HG03064 (cell line): ENCODE results near the gene MOGAT1.
"Not testable (repeated sequence)": the region's sequence is repeated elsewhere in the genome, so short reads cannot be mapped to it uniquely, and the experiment has no call there.

ENCODE experiments used
- ATAC-seq: cut with Tn5 transposase; IDR thresholded peaks from one replicate; pipeline ENCODE4 v1.9.1; 2021; ENCODE audit warnings: low read depth; ENCODE audit not compliant: unreplicated experiment

The MOGAT1 gene

DNA sequence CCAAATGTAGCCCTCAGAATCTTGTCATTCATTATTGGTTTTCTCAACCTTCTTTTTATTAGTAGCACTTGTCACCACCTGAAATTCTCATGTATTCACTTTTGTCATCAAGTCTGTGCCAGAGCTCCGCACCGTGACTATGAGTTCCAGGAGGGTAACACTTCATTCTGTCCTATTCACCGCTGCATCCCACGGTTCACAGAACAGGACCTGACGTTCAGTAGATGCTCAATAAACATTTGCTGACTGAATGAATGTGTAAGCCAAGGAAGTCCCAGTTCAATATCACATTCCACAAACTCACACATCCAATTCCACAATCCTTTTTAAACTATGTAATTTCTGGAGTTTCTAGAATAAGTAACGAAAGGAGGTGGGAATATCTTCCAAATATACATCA, 65.5 kb downstream of the MOGAT1 start:
- no peak for ATAC-seq

DNA sequence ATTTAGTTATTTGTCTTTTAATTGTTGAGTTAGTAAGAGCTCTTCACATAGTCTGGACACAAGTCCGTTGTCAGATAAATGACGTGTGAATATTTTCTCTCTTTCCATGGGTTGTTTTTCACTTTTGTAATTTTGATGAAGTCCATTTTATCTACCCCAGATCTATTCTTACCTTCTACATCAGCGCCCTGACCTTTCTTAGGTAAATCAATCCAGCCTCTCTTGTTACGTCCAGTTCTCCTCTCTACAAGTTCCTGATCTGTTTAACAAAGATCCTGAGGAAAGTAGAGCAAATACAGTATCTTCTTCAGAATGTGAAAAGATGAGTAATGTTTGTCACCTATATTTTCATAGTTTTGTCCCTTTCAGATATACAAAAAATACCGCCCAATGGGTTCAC, 66.9 kb downstream of the MOGAT1 start:
- ATAC-seq, result no peak

DNA sequence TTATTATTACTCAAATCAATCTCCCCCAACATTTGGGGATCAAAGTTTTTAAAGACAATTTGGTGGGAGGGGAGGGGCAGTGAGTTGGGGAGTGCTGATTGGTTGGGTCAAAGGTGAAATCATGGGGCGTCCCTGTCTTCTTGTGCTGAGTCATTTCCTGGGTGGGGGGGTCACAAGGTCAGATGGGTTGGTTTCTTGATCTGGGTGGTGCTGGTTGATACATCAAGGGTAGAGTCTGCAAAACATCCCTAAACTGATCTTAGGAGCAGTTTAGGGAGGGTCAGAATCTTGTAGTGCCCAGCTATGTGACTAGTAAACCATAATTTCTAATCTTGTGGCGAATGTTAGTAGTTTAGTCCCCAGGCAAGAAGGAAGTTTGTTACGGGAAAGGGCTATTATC, 67.4 kb downstream of the MOGAT1 start:
- no peak for ATAC-seq

DNA sequence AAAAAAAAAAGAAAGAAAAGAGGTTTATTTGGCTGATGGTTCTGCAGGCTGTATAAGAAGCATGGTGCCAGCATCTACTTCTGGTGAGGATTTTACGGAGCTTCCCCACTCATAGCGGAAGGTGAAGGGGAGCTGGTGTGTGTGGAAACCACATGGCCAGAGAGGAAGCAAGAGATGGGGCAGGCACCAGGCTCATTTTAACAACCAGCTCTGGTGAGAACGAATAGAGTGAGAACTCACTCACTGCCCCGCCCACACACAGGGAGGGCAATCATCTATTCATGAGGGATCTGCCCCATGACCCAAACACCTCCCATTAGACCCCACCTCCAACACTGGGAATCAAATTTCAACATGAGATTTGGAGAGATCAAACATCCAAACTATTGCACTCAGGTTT, 68.5 kb downstream of the MOGAT1 start:
- ATAC-seq, result no peak

DNA sequence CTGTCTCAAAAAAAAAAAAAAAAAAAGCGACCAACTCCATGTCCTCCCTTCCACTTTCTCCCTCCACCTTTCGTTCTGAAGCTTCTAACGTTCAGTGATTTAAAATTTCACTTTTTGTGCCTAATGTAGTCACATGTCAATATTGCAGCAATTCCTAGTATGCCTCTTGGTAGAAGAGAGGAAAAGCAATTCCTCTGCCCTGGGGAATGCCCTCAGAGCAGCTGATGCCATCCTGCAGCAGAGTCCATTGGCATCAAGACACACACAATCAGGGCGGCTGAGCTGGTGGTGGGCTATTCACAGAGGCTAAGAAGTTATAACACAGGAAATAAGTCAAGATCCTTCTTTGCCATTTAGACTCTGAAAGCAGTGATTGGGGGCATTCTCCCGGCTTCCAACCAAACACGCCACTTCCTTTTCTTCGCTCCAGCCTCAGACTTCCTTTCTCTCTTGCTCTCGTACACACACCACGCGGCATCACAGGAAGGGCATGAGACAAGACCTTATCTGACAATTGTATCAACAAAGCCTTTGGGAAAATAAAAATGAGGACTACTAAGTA, 71.9 kb downstream of the MOGAT1 start:
- ATAC-seq, result no peak

DNA sequence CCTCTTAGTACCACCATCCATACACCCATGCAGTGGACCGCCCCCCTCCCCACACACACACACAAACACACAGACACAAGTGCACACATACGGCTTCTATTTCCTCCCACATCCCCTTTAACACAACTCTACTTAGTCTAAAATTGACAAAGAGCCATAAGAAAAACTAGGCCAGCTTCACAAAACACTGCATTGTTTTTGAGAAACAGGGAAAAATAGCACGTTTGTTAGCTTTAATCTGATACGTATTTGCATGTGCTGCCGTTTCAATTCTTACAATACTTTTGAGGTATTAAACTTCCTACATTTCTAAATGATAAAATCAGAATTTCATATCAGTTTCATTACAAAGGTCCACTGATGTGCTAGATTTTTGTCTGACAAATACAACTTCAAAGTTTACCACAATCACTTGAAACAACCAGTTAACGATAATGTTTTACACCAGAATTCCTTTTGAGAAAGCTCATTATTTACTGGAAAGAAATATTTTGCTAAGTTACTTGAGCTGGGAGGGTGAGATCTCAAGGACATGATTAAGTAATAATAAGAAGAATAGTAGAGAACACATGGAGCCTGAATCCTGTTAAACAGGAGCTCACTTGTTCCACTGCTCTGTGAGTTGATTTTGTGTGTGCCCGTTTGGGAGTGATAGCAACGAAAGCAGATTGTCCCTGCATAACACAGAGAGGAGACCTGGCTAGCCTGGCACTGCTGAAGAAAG, 74.5 kb downstream of the MOGAT1 start:
- ATAC-seq, result no peak

DNA sequence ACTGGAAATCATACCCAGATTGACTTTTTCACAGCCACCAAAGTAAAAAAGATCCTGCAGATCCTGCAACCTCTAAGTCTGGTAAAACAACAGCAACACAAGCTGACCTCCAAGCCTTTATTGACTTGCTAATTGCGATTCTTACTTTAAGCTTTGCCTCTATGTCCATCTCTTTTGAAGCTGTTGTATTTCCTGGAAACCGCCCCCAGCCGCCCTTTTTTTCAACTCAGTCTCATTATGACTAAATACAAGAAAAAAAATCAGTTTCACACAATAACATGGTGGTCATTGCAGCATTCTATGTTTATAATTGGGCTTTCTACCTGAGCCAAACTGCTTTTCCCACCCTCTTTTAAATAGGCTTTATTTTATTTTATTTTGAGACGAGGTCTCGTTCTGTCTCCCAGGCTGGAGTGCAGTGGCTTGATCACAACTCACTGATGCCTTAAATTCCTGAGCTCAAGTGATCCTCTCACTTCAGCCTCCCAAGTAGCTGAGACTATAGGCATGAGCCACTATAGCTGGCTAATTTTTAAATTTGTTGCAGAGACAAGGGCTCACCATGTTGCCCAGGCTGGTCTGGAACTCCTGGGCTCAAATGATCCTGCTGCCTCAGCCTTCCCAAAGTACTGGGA, 76.2 kb downstream of the MOGAT1 start:
- no peak for ATAC-seq

DNA sequence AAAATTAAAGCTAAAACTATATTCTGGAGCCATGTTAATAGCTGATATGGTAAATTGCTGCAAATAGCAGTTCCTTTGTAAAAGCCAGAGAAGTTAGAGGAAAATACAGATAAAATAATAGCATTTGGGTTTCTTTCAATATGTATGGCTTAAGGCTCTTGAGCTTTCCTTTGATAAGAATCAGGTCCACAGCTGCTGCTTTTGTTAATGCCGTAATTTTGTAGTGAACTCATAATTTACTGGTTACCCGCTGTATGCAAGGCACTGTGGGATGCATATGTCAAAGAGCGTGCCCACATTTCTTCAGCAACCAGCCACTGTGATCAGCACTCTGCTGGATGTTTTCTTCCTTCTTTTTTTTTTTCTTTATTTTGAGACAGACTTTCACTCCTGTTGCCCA, 79.1 kb downstream of the MOGAT1 start:
- ATAC-seq, result no peak

DNA sequence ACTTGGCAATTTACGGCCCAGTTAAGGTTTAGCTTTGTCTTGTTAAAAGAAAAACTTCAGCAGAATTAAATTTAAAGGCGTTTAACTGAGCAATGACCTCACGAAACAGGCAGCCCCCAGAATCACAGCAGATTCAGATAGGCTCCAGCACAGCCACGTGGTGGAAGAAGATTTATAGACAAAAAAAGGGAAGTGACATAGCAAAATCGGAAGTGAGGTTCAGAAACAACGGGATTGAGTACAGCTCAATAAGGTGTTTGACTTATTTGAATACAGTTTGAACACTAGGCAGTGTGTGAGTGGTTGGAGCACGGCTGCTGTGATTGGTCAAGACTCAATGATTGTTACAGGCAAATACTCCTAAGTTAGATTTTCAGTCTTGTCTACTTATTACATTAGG, 79.8 kb downstream of the MOGAT1 start:
- no peak for ATAC-seq

DNA sequence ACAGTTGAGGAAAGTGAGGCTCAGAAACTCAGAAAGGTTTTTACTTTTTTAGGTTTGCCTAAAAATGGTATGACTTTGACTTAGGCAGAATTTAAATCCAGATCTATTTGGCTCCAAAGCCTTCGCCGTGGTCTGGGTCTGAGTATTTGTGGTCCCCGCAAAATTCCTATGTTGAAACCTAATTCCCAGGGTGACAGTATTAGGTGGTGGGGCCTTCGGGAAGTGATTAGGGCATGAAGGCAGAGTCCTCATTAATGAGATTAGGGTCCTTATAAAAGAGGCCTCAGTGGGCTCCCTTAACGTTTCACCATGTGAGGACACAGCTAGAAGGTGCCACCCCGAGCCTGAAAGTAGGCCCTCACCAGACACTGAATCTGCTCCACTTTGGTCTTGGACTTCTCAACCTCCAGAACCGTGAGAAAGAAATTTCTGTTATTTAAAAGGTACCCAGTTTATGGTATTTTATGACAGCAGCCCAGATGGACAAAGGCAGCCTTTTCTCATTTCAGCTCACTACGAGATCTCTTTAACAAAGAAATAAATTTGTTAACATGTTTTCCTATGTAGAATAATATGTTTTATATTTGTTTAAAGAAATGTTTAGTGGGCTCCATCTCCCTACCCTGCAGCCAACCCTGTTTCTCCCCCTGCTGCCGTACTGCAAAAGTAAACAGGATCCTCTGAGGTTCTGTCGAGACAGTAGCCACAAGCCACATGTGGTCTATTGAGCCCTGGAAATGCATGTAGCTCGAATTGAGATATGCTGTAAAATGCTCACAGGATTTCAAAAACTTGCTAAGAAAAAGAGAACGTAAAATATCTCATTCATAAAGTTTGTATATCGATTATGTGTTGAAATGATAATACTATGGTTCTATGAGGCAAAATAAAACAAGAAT, 80.6 kb downstream of the MOGAT1 start:
- ATAC-seq, result no peak

DNA sequence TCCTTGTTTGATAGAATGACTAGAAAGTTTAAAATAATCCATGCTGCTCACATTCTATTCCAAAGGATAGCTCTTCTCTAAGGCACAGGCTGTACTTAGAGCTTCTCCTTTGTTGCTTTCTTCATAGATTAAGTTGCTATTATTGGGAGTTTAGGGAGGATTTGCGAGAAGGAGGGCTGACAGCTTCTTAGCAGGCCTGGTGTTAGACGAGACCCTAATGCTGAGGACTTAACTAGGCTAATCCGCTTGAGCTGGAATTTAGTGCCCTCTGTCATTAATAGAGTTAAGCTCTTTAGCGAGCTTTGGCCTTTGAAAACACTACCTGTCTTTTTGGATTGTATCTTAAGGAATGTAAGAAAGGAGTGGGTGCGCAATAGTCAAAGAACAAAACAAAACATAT, 81.3 kb downstream of the MOGAT1 start:
- ATAC-seq, result no peak

DNA sequence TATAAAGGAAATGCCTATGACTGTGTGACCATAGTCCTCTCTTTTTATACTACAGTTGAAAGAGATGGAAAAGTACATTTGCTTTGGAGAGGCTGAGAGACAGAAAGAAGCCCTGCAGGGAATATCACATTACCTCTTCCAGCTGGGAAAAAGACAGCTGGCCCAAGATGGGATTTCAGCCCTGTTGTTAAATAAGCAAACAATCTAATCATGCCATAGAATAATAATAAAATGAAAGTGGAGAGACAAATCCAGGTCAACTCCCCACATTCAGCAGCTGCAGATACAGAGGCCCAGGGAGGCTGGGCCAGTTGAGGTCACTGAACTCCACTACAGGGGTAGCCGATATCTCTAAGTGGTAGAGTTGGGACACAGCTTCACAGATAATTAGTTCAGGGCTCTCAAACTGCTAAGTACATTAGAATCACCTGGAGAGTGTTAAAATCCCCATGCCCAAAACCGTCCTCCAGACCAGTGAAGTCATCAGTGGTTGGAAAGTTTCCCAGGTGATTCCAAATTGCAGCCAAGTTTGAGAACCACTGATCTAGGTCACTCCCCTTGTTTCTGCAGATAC, 81.9 kb downstream of the MOGAT1 start:
- ATAC-seq, result no peak

DNA sequence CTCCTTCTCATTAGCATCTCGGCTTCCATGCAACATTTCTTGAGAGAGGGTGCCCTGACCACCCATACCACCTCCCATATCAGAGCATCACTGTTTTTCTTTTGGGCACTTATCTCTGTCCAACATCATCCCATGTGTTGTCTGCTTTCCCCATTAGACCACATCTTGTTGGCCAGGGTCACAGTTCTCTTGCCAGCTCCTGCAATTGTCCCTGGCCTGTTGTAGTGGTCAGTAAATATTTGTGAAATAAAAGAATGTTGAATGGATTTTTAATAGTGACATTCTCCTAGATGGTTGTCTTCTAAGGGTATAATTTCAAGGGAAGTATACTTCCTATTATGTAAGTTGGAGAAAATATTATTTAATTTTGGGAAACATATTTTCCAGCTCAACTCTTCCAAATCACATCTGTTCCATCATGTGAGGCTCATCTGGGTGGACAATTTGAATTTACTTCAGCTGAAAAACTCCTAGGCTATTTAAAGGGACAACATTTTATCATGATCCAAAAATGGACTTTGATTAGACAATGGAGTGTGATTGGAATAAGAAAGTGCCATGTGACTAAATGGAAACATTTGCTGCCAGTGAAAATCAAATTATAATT, 83.0 kb downstream of the MOGAT1 start:
- no peak for ATAC-seq

DNA sequence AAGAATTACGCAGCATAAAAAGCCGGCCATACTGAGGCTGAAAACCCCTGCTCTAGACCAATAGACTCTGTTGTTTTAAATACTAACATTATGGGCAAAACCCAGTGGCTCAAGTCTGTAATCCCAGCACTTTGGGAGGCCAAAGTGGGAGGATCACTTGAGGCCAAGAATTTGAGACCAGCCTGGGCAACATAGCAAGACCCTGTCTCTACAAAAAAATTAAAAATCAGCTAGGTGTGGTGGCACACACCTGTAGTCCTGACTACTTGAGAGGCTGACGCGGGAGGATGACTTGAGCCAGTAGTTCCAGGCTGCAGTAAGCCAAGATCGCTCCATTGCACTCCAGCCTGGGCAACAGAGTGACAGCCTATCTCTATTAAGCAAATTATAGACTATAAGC, 84.1 kb downstream of the MOGAT1 start:
- ATAC-seq, result not testable (repeated sequence)

DNA sequence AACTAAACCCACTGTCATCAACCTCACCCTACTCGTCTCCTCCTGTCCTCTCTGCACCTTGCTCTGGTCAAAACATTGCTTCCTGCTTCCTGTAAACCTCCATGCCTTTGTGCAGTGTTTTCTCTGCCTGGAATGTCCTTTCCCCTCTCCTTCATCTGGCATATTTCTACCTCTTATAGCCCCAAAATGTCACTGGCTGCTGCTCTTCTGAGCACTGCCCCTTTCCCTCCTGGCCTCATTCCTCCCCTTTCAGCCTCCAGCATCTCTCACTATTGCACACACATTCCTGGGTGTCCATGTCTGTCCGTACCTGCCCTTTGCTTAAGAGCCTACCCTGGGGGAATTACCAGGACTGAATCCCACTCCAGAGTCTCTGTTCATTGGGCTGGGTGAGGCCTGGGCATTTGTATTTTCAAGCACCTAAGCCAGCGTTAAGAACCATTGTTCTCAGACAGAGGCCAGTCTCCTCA, 84.9 kb downstream of the MOGAT1 start:
- no peak for ATAC-seq

DNA sequence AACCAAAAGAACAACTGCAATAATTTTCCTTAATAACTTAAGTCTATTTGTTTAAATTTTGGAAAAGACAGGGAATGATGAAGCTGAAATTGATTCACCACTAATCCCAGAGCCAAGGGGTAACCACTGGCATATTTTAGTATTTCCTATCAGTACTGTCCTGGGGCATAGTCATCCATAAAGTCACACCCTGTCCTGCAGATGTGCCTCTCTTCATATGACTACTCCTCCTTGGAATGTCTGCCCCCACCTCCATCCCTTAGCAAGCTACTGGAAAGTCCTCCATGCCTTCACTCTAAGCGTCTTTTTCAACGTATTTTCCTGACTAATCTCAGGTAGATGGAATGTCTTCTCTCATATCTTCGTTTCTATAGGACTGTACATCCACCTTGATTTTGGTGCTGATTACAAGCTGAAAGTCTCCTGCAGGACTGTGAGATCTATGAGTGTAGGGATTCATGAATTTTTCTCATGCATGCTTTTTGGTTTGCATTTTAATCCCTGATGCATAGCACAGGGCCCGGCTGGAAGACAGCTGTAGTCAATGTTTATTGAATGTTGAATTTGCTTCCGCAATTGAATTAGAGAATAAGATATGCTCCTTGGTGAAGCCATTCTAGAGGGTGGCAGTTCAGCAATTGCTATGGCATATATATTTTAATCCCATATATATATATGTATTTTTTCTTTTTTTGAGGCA, 85.6 kb downstream of the MOGAT1 start:
- ATAC-seq, result no peak
